A549 (cell line): ENCODE measurements around the gene IMP4.
A peak's percentile ranks its signal among the peaks of the same experiment; 100 is the strongest.

ENCODE experiments used
- CBX2 ChIP-seq: fragments of 200-600 bp; sonication (generic); IDR thresholded peaks from 2 replicates; pipeline ENCODE4 v1.6.1; 2016; ENCODE audit warnings: low read depth, mild to moderate bottlenecking, borderline replicate concordance
- CHD2 ChIP-seq: fragments of 150-350 bp; IDR thresholded peaks from 2 replicates; pipeline ENCODE4 v1.6.1; 2014; ENCODE audit warnings: low read length; ENCODE audit not compliant: partially characterized antibody
- CTCF ChIP-seq: fragments of >200 bp; sonication (Bioruptor Twin); formaldehyde crosslinking; IDR thresholded peaks from 3 replicates; pipeline ENCODE4 v1.5.1; 2016
- ELK1 ChIP-seq: fragments of 150-350 bp; IDR thresholded peaks from 2 replicates; pipeline ENCODE4 v1.6.1; 2014; ENCODE audit warnings: low read depth, mild to moderate bottlenecking, low read length
- FOXS1 ChIP-seq: fragments of 250-450 bp; sonication (Bioruptor Pico); IDR thresholded peaks from 2 replicates; pipeline ENCODE4 v1.5.0; 2020; ENCODE audit warnings: mild to moderate bottlenecking, moderate library complexity
- JUN ChIP-seq, 2 experiments: fragments of >200 bp; sonication (Bioruptor Twin); formaldehyde crosslinking; IDR thresholded peaks; 2 replicates in 1 of 2; 3 replicates in 1 of 2; pipeline ENCODE4 v1.6.1; 2016 to 2017
- MAFK ChIP-seq: fragments of 450-650 bp; IDR thresholded peaks from 2 replicates; pipeline ENCODE4 v1.6.1; 2014; ENCODE audit not compliant: partially characterized antibody
- MAZ ChIP-seq: fragments of 150-350 bp; IDR thresholded peaks from 2 replicates; pipeline ENCODE4 v1.6.1; 2014; ENCODE audit warnings: antibody characterized with exemption, low read depth, low read length, borderline replicate concordance
- POLR2A ChIP-seq: IDR thresholded peaks from 2 replicates; pipeline ENCODE4 v1.6.1; 2012; ENCODE audit warnings: mild to moderate bottlenecking, low read length
- RFX5 ChIP-seq: fragments of 450-650 bp; IDR thresholded peaks from 2 replicates; pipeline ENCODE4 v1.7.1; 2014; ENCODE audit warnings: antibody characterized with exemption, mild to moderate bottlenecking, moderate library complexity
- SMC3 ChIP-seq: fragments of >200 bp; sonication (Bioruptor Twin); formaldehyde crosslinking; IDR thresholded peaks from 3 replicates; pipeline ENCODE4 v1.6.1; 2018; ENCODE audit warnings: inconsistent platforms
- SREBF2 ChIP-seq: fragments of 450-650 bp; IDR thresholded peaks from 2 replicates; pipeline ENCODE4 v1.6.1; 2014; ENCODE audit warnings: mild to moderate bottlenecking, moderate library complexity

GRCh38 chr2:130376433-130377293 lies 34.0 kb downstream of the IMP4 start:
- TF ChIP-seq CTCF: no peak
- no peak for TF ChIP-seq SREBF2
- TF ChIP-seq MAFK: peak; percentile 11
- no peak for TF ChIP-seq JUN (IDR thresholded peaks at IDR 0.05)
- no peak for TF ChIP-seq FOXS1 (CRISPR knock-in tag)
- TF ChIP-seq RFX5: no peak
- TF ChIP-seq ELK1: no peak
- no peak for TF ChIP-seq CBX2
- no peak for TF ChIP-seq MAZ
- TF ChIP-seq CHD2: no peak
- no peak for TF ChIP-seq POLR2A
- no peak for TF ChIP-seq SMC3
